T-helper 9 cell (primary cell): ENCODE measurements around the gene MBNL1.

Experiments used
- DNase-seq: peaks from one replicate; pipeline ENCODE4 v3.0.0-alpha.2; 2020

The MBNL1 gene

DNA sequence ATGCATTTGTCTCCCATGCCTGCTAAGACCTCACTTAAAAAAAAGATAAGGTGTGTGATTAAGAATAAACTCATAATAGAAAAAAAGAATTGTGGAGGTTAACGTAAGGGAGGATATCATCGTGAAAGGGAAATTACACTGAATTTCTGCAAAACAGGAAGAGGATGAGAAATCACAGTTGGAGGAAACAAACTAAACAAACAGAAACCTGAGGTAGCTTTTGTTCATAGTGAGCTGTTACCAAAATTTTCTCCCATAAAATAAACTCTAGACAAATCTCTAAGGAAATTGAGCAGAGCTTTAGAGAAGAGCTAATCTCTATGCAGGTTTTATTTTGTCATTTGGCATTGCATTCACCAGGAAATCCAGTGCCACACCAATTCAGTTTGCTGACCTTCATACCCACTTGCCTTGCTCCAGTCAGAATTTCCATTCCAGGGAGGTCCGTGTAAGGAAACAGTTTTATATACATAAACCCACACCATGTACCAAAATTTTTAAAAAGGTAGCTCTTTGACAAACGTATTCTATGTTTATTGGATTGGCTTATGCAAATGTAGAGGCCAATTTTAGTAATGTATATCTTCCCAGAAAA lies 231.2 kb downstream of the MBNL1 start:
- no peak for DNase-seq

DNA sequence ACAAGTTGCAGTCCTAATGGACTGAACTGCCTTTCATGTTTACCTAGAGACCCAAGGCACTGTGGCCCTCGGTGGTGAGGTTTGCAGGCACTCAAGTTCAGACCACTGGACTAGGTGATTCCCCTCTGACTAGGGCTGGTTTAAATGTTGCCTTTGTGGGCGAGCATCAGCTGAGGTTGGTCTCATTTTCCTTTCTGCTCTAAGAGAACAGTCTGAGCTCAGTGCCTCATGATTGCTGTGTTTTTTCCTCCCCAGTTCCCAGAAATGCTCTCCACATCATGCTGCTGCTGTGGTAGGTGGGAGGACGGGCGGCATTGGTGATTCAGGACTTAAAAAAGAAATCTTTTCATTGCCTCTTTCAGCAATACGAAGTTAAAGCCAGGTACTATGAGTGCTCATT lies 237.2 kb downstream of the MBNL1 start:
- DNase-seq: no peak

DNA sequence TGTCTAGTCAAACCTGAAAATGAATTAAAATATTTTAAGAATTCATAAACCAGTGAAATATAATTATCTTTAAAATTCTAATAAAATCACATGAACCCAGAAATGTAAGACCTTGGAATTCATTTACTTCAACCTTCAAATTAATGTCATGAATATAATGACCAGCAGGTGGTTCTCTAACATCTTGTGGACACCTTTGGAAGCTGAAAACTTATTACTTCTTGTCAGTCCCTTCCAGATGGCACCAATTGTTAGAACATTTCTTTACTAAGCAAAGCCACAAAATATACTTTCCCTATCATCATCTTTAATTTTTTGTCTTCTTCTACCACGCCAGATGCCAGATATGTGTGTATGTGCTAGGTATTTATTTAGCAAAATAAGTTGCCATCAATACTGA lies 240.0 kb downstream of the MBNL1 start:
- DNase-seq: no peak

DNA sequence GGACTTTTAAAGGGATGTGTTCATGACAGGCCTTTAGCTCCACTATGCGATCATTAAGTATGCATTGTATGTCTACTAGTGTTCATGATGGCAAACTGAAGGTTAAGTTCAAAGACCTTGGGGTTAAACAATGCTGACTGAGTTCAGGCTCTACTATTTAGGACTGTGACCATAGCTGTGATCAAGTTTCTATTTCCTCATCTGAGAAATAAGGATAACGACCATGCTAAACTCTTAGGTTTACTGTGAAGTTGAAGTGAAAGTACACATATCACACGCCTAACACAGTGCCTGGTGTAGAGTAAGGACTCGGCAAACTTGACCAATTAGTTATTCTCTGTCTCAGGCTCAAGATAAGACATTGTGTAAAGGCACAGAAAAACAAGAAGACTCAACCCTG lies 243.2 kb downstream of the MBNL1 start:
- DNase-seq: no peak

DNA sequence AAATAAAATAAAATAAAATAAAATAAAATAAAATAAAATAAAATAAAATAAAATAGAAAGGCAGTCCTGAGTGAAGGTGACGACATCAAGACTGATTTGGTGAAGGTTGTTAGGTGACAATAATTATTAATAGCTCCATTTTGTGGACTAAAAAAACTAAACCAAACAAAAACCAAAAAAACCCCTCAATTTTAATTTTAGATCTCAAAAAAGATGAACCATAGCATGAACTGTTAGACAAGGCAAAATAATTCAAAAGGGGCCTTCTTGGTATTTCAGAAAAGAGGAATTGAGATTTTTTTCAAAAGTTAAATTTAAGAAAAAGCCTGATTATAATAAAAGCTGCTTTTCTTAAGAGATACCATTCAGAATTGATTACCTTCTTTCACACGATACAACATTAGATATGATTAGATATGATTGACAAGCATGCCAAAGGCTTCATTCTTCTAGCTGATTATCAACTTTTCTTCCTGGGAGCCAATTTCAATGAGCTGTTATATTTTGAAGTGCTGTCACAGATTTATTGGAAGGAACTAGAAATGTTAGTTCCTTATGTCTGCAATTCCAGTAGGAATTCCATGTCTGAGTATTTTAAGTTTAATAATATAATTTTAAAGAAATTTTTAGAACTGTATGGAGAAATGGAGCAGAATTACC lies 244.7 kb downstream of the MBNL1 start:
- DNase-seq: no peak
